Mesenchymal stem cell (in vitro differentiated cells and primary cell): Measurements from ENCODE around the gene FBXL7.
A peak's percentile ranks its signal among the peaks of the same experiment; 100 is the strongest.

ENCODE experiments used
- DNase-seq: peaks from one replicate; pipeline ENCODE4 v3.0.0-alpha.2; 2013
- H2AFZ ChIP-seq: one replicate; pipeline ENCODE4 v1.6.1; 2013; ENCODE audit warnings: low read depth, mild to moderate bottlenecking, control low read depth, inconsistent platforms, low read length, moderate library complexity
- H2AK5ac ChIP-seq: 2 replicates; pipeline ENCODE4 v1.6.1; 2013; ENCODE audit warnings: low read length, moderate library complexity, mild to moderate bottlenecking, inconsistent platforms; ENCODE audit not compliant: severe bottlenecking
- H2BK120ac ChIP-seq: one replicate; pipeline ENCODE4 v1.6.1; 2013; ENCODE audit warnings: low read depth, mild to moderate bottlenecking, inconsistent platforms, low read length, moderate library complexity
- H2BK12ac ChIP-seq, 2 experiments: one replicate each; pipeline ENCODE4 v1.6.1; 2013; ENCODE audit warnings: inconsistent platforms in 2 of 2, low read length in 2 of 2, mild to moderate bottlenecking in 2 of 2, moderate library complexity in 2 of 2, control low read depth in 1 of 2
- H2BK15ac ChIP-seq: one replicate; pipeline ENCODE4 v1.6.1; 2013; ENCODE audit warnings: mild to moderate bottlenecking, low read depth, inconsistent platforms; ENCODE audit not compliant: poor library complexity, severe bottlenecking
- H2BK5ac ChIP-seq: 2 replicates; pipeline ENCODE4 v1.6.1; 2013; ENCODE audit warnings: low read depth, mild to moderate bottlenecking, low read length, control low read depth, inconsistent platforms; ENCODE audit not compliant: poor library complexity, severe bottlenecking
- H3K14ac ChIP-seq, 2 experiments: one replicate each; pipeline ENCODE4 v1.6.1; 2013; ENCODE audit warnings: inconsistent platforms in 2 of 2, low read length in 2 of 2, control low read depth in 1 of 2, mild to moderate bottlenecking in 1 of 2, moderate library complexity in 1 of 2
- H3K18ac ChIP-seq, 2 experiments: one replicate each; pipeline ENCODE4 v1.6.1; 2013; ENCODE audit warnings: inconsistent platforms in 2 of 2, low read length in 2 of 2, control low read depth in 1 of 2, low read depth in 1 of 2, mild to moderate bottlenecking in 1 of 2
- H3K23ac ChIP-seq, 2 experiments: one replicate each; pipeline ENCODE4 v1.6.1; 2013; ENCODE audit warnings: inconsistent platforms in 2 of 2, low read length in 2 of 2, mild to moderate bottlenecking in 2 of 2, moderate library complexity in 2 of 2, control low read depth in 1 of 2
- H3K27ac ChIP-seq: 2 replicates; pipeline ENCODE4 v1.5.1; 2013; ENCODE audit warnings: mild to moderate bottlenecking, moderate library complexity, low read length, control low read depth, inconsistent platforms; ENCODE audit not compliant: poor library complexity, severe bottlenecking
- H3K27me3 ChIP-seq, 2 experiments: 2 replicates each; pipeline versions ENCODE4 v1.6.1 to v1.7.0; 2013; ENCODE audit warnings: low read length in 2 of 2, mild to moderate bottlenecking in 2 of 2, moderate library complexity in 2 of 2, control low read depth in 1 of 2, inconsistent platforms in 1 of 2; ENCODE audit not compliant: control insufficient read depth in 1 of 2, insufficient read depth in 1 of 2
- H3K36me3 ChIP-seq, 2 experiments: 2 replicates each; pipeline versions ENCODE4 v1.6.1 to v1.7.0; 2013; ENCODE audit warnings: low read length in 2 of 2, control low read depth in 1 of 2, inconsistent platforms in 1 of 2, low read depth in 1 of 2, mild to moderate bottlenecking in 1 of 2; ENCODE audit not compliant: insufficient read depth in 2 of 2, control insufficient read depth in 1 of 2
- H3K4ac ChIP-seq, 2 experiments: one replicate each; pipeline ENCODE4 v1.6.1; 2013; ENCODE audit warnings: inconsistent platforms in 2 of 2, low read length in 2 of 2, mild to moderate bottlenecking in 2 of 2, moderate library complexity in 2 of 2, control low read depth in 1 of 2, low read depth in 1 of 2
- H3K4me1 ChIP-seq: 2 replicates; pipeline ENCODE4 v1.6.1; 2013; ENCODE audit warnings: low read depth, low read length, control low read depth; ENCODE audit not compliant: control insufficient read depth, insufficient read depth
- H3K4me2 ChIP-seq: 2 replicates; pipeline ENCODE4 v1.6.1; 2013; ENCODE audit warnings: low read length, mild to moderate bottlenecking, inconsistent platforms; ENCODE audit not compliant: poor library complexity, severe bottlenecking
- H3K4me3 ChIP-seq, 2 experiments: 2 replicates each; pipeline versions ENCODE4 v1.5.1 to v1.7.0; 2013; ENCODE audit warnings: low read length in 2 of 2, mild to moderate bottlenecking in 2 of 2, control low read depth in 1 of 2, low read depth in 1 of 2; ENCODE audit not compliant: insufficient read depth in 1 of 2
- H3K79me1 ChIP-seq: replicated peaks from 2 replicates; pipeline ENCODE4 v1.6.1; 2013; ENCODE audit warnings: mild to moderate bottlenecking, control low read depth, low read length, inconsistent platforms; ENCODE audit not compliant: poor library complexity, severe bottlenecking
- H3K9ac ChIP-seq: 2 replicates; pipeline ENCODE4 v1.7.0; 2013; ENCODE audit warnings: mild to moderate bottlenecking, low read length, moderate library complexity
- H3K9me3 ChIP-seq: 2 replicates; pipeline ENCODE4 v1.7.0; 2013; ENCODE audit warnings: mild to moderate bottlenecking, low read length; ENCODE audit not compliant: control insufficient read depth
- H4K8ac ChIP-seq: one replicate; pipeline ENCODE4 v1.6.1; 2013; ENCODE audit warnings: inconsistent platforms, mild to moderate bottlenecking, low read length, moderate library complexity
- H4K91ac ChIP-seq: one replicate; pipeline ENCODE4 v1.6.1; 2013; ENCODE audit warnings: mild to moderate bottlenecking, low read length, inconsistent platforms
- WGBS: methylation state at CpG from one replicate; pipeline ENCODE4 v1.1.7; 2013; ENCODE audit warnings: mixed read lengths; 5-methylcytosine and 5-hydroxymethylcytosine counted together

Gene FBXL7

GRCh38 chr5:15647251-15647650 is 147.3 kb downstream of the FBXL7 start:
- H2AFZ ChIP-seq, result no peak overlapping the region
- peaks cover 8% of the 10 kb centered on the region for H3K9me3 ChIP-seq
- DNase-seq, result no peak
- H3K27ac ChIP-seq, result no peak overlapping the region
- H2AK5ac ChIP-seq, result no peak overlapping the region
- H3K4me1 ChIP-seq, result no peaks in the 10 kb centered on the region
- H3K4me3 ChIP-seq, result no peak overlapping the region
- H2BK5ac ChIP-seq, result no peak overlapping the region
- no peak overlapping the region for H2BK15ac ChIP-seq
- no peaks in the 10 kb centered on the region for H3K36me3 ChIP-seq
- no peak overlapping the region for H3K9ac ChIP-seq
- no peak overlapping the region for H4K8ac ChIP-seq
- H3K27me3 ChIP-seq, result no peaks in the 10 kb centered on the region
- WGBS, result 100% methylated on average over 1 of the region's 4 CpGs
- no peak overlapping the region for H3K14ac ChIP-seq
- no peak overlapping the region for H4K91ac ChIP-seq
- no peak overlapping the region for H3K4me2 ChIP-seq
- no peak overlapping the region for H3K4ac ChIP-seq
- H3K18ac ChIP-seq, result no peak overlapping the region
- H2BK12ac ChIP-seq, result no peak overlapping the region
- no peak overlapping the region for H2BK120ac ChIP-seq
- peaks cover 23% of the 10 kb centered on the region for H3K79me1 ChIP-seq
- no peak overlapping the region for H3K23ac ChIP-seq

- H2BK15ac ChIP-seq, result no peak overlapping the region
- H3K9me3 ChIP-seq, result peaks cover 8% of the 10 kb centered on the region
- H3K4me2 ChIP-seq, result no peak overlapping the region
- H4K8ac ChIP-seq, result no peak overlapping the region
- no peaks in the 10 kb centered on the region for H3K36me3 ChIP-seq
- WGBS, result 27% methylated on average over 2 of the region's 2 CpGs
- no peak overlapping the region for H2BK5ac ChIP-seq
- H3K18ac ChIP-seq, result no peak overlapping the region
- peak; percentile 50 for DNase-seq
- H2AFZ ChIP-seq, result no peak overlapping the region
- no peak overlapping the region for H2BK120ac ChIP-seq
- no peaks in the 10 kb centered on the region for H3K4me1 ChIP-seq
- H3K4ac ChIP-seq, result no peak overlapping the region
- H3K27ac ChIP-seq, result no peak overlapping the region
- no peaks in the 10 kb centered on the region for H3K27me3 ChIP-seq
- H3K4me3 ChIP-seq, result no peak overlapping the region
- H4K91ac ChIP-seq, result no peak overlapping the region
- no peak overlapping the region for H3K23ac ChIP-seq
- no peak overlapping the region for H3K9ac ChIP-seq
- no peak overlapping the region for H3K14ac ChIP-seq
- H2BK12ac ChIP-seq, result no peak overlapping the region
- H2AK5ac ChIP-seq, result no peak overlapping the region
- H3K79me1 ChIP-seq, result peaks cover 19% of the 10 kb centered on the region
Measured at GRCh38 chr5:15650266-15650665, 150.3 kb downstream of the FBXL7 start.

GRCh38 chr5:15654779-15655178 is 154.8 kb downstream of the FBXL7 start:
- no peak overlapping the region for H3K4me3 ChIP-seq
- H3K9me3 ChIP-seq, result peaks cover 8% of the 10 kb centered on the region
- H3K4me1 ChIP-seq, result no peaks in the 10 kb centered on the region
- no peak overlapping the region for H4K91ac ChIP-seq
- H3K23ac ChIP-seq, result no peak overlapping the region
- no peak overlapping the region for H3K4me2 ChIP-seq
- H3K4ac ChIP-seq, result no peak overlapping the region
- no peak overlapping the region for H3K18ac ChIP-seq
- H2BK5ac ChIP-seq, result no peak overlapping the region
- H2BK12ac ChIP-seq, result no peak overlapping the region
- H2AK5ac ChIP-seq, result no peak overlapping the region
- no peak overlapping the region for H3K9ac ChIP-seq
- WGBS, result 88% methylated on average over 1 of the region's 1 CpG
- H3K79me1 ChIP-seq, result peaks cover 21% of the 10 kb centered on the region
- H2BK15ac ChIP-seq, result no peak overlapping the region
- H3K14ac ChIP-seq, result no peak overlapping the region
- H2AFZ ChIP-seq, result no peak overlapping the region
- H2BK120ac ChIP-seq, result no peak overlapping the region
- H3K27ac ChIP-seq, result no peak overlapping the region
- no peaks in the 10 kb centered on the region for H3K36me3 ChIP-seq
- H3K27me3 ChIP-seq, result no peaks in the 10 kb centered on the region
- DNase-seq, result no peak
- no peak overlapping the region for H4K8ac ChIP-seq

- H3K4me2 ChIP-seq, result no peak overlapping the region
- WGBS, result 100% methylated on average over 1 of the region's 4 CpGs
- H2BK12ac ChIP-seq, result no peak overlapping the region
- peaks cover 8% of the 10 kb centered on the region for H3K9me3 ChIP-seq
- H3K14ac ChIP-seq, result no peak overlapping the region
- H3K36me3 ChIP-seq, result no peaks in the 10 kb centered on the region
- H3K27ac ChIP-seq, result no peak overlapping the region
- no peak overlapping the region for H2BK5ac ChIP-seq
- no peak overlapping the region for H2BK120ac ChIP-seq
- H4K91ac ChIP-seq, result no peak overlapping the region
- no peak overlapping the region for H3K9ac ChIP-seq
- no peak for DNase-seq
- H3K4me1 ChIP-seq, result no peaks in the 10 kb centered on the region
- no peak overlapping the region for H2AFZ ChIP-seq
- no peak overlapping the region for H4K8ac ChIP-seq
- H2BK15ac ChIP-seq, result no peak overlapping the region
- no peak overlapping the region for H2AK5ac ChIP-seq
- H3K27me3 ChIP-seq, result no peaks in the 10 kb centered on the region
- no peak overlapping the region for H3K4ac ChIP-seq
- H3K4me3 ChIP-seq, result no peak overlapping the region
- H3K23ac ChIP-seq, result no peak overlapping the region
- peaks cover 20% of the 10 kb centered on the region for H3K79me1 ChIP-seq
- H3K18ac ChIP-seq, result no peak overlapping the region
Measured at GRCh38 chr5:15655683-15656082, 155.7 kb downstream of the FBXL7 start.
